Measurements from ENCODE around the gene CYP26B1. TPM values are rescaled to one million over a fixed set of nuclear protein-coding genes. Genes with fewer than 3 reads are reported as not detected.
A peak's percentile ranks its signal among the peaks of the same experiment; 100 is the strongest.

Gene CYP26B1
- total RNA-seq, 1 experiment from 2014 or later = 0.42 TPM

DNA sequence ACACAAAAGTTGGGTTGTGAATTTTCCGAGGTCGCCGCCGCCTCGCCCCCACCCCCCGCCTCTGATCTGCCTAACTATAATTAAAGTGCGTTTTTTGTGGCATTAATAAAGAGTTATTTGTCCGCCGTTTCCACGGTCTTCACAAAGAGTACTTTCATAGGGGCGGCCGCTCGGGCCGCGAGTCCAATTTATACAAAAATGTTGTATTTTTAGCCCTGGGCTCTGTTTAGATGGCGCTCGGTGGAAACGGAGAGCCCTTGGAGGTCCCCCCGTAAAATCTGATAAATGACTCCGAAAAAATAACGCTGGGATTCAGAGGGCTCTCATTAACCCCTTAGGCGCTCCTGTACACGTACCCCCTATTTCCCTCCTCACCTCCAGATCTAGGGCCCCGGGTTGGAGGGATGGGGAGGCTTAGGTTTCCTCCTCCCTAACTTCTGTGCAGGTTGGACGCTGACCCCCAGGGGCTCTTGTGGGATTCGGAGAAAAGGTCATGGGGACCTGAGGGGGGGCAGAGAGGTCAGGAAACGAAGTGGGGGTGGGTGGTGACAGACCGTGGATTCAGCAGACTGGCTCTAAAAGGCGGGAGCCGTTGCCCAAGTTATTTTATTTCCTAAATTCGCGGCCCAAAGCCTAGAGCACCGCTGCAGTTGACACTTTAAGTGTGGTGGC lies 1.9 kb downstream of the CYP26B1 start:
- no peaks in the 10 kb centered on the region for H3K36me3 Mint-ChIP-seq
- no peaks in the 10 kb centered on the region for H3K9me3 Mint-ChIP-seq
- H3K27me3 Mint-ChIP-seq (ENCODE audit: low read depth) = peaks cover 95% of the 10 kb centered on the region
- DNase-seq (ENCODE audit: low spot score) = no peak
- CTCF ChIA-PET = no interaction called here
- POLR2A ChIA-PET = no interaction called here
- ATAC-seq = no peak
- no peak overlapping the region for H3K27ac Mint-ChIP-seq
- TF ChIP-seq, protein P1, sequence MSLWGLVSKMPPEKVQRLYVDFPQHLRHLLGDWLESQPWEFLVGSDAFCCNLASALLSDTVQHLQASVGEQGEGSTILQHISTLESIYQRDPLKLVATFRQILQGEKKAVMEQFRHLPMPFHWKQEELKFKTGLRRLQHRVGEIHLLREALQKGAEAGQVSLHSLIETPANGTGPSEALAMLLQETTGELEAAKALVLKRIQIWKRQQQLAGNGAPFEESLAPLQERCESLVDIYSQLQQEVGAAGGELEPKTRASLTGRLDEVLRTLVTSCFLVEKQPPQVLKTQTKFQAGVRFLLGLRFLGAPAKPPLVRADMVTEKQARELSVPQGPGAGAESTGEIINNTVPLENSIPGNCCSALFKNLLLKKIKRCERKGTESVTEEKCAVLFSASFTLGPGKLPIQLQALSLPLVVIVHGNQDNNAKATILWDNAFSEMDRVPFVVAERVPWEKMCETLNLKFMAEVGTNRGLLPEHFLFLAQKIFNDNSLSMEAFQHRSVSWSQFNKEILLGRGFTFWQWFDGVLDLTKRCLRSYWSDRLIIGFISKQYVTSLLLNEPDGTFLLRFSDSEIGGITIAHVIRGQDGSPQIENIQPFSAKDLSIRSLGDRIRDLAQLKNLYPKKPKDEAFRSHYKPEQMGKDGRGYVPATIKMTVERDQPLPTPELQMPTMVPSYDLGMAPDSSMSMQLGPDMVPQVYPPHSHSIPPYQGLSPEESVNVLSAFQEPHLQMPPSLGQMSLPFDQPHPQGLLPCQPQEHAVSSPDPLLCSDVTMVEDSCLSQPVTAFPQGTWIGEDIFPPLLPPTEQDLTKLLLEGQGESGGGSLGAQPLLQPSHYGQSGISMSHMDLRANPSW (CRISPR knock-in tag; conservative IDR thresholded peaks at IDR 0.05; ENCODE audit: low read depth) = no peak
- TF ChIP-seq IRF2 (CRISPR knock-in tag; IDR thresholded peaks at IDR 0.05; ENCODE audit: borderline replicate concordance, low read depth) (no peak), ZNF671 (CRISPR knock-in tag; IDR thresholded peaks at IDR 0.05) (no peak), RORB (CRISPR knock-in tag; IDR thresholded peaks at IDR 0.05) (no peak), FOXK1 (CRISPR knock-in tag; IDR thresholded peaks at IDR 0.05) (no peak), CBFB (CRISPR knock-in tag; IDR thresholded peaks at IDR 0.05; ENCODE audit: low read depth) (no peak), GRHL2 (CRISPR knock-in tag; IDR thresholded peaks at IDR 0.05; ENCODE audit: insufficient replicate concordance, severe bottlenecking) (no peak), ETV6 (CRISPR knock-in tag; IDR thresholded peaks at IDR 0.05) (no peak), ZNF263 (CRISPR knock-in tag; IDR thresholded peaks at IDR 0.05; ENCODE audit: low read depth) (no peak), ZNF317 (CRISPR knock-in tag; IDR thresholded peaks at IDR 0.05; ENCODE audit: borderline replicate concordance, low read depth) (no peak), CREB1 (CRISPR knock-in tag; IDR thresholded peaks at IDR 0.05) (no peak), OVOL2 (CRISPR knock-in tag; IDR thresholded peaks at IDR 0.05; ENCODE audit: borderline replicate concordance) (no peak), ZNF396 (CRISPR knock-in tag; IDR thresholded peaks at IDR 0.05; ENCODE audit: borderline replicate concordance) (no peak), ZNF232 (CRISPR knock-in tag; IDR thresholded peaks at IDR 0.05) (no peak), NFYB (CRISPR knock-in tag; conservative IDR thresholded peaks at IDR 0.05; ENCODE audit: low read depth) (no peak)
- TF ChIP-seq, protein P2, sequence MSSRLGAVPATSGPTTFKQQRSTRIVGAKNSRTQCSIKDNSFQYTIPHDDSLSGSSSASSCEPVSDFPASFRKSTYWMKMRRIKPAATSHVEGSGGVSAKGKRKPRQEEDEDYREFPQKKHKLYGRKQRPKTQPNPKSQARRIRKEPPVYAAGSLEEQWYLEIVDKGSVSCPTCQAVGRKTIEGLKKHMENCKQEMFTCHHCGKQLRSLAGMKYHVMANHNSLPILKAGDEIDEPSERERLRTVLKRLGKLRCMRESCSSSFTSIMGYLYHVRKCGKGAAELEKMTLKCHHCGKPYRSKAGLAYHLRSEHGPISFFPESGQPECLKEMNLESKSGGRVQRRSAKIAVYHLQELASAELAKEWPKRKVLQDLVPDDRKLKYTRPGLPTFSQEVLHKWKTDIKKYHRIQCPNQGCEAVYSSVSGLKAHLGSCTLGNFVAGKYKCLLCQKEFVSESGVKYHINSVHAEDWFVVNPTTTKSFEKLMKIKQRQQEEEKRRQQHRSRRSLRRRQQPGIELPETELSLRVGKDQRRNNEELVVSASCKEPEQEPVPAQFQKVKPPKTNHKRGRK (CRISPR knock-in tag; IDR thresholded peaks at IDR 0.05; ENCODE audit: borderline replicate concordance) = no peak
- H3K4me3 Mint-ChIP-seq = peak overlapping the region; percentile 74
- H3K4me1 Mint-ChIP-seq = peaks cover 45% of the 10 kb centered on the region

DNA sequence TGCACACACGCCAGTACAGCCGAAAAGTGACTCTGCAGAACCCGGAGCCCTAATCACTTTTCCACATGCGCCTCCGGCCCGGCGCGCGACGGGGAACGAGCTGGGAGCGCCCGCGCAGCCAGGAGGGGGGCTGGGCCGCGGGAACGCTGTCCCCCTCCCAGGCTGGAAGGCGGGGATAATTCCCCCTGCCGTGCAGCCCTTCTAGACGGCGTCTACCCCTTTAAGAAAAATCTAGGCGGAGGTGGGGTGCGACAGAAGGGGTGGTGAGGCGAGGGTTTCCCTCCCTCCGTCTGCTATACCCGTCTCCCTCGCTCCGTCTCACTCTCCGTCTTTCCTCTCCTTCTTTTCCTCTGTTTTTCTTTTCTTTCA lies 2.4 kb downstream of the CYP26B1 start:
- peak overlapping the region; percentile 74 for H3K4me3 Mint-ChIP-seq
- ATAC-seq (peak; percentile 6), DNase-seq (ENCODE audit: low spot score) (peak; percentile 66)
- H3K4me1 Mint-ChIP-seq = peaks cover 45% of the 10 kb centered on the region
- ChIA-PET CTCF (no interaction called here), POLR2A (no interaction called here)
- peaks cover 95% of the 10 kb centered on the region for H3K27me3 Mint-ChIP-seq (ENCODE audit: low read depth)
- no peaks in the 10 kb centered on the region for H3K36me3 Mint-ChIP-seq
- no peaks in the 10 kb centered on the region for H3K9me3 Mint-ChIP-seq
- no peak overlapping the region for H3K27ac Mint-ChIP-seq
- TF ChIP-seq ZBTB21 (CRISPR knock-in tag; IDR thresholded peaks at IDR 0.05; ENCODE audit: borderline replicate concordance) (no peak), PRRX2 (CRISPR knock-in tag; IDR thresholded peaks at IDR 0.05) (no peak), GABPB1 (CRISPR knock-in tag; IDR thresholded peaks at IDR 0.05) (no peak)
- TF ChIP-seq, protein P3, sequence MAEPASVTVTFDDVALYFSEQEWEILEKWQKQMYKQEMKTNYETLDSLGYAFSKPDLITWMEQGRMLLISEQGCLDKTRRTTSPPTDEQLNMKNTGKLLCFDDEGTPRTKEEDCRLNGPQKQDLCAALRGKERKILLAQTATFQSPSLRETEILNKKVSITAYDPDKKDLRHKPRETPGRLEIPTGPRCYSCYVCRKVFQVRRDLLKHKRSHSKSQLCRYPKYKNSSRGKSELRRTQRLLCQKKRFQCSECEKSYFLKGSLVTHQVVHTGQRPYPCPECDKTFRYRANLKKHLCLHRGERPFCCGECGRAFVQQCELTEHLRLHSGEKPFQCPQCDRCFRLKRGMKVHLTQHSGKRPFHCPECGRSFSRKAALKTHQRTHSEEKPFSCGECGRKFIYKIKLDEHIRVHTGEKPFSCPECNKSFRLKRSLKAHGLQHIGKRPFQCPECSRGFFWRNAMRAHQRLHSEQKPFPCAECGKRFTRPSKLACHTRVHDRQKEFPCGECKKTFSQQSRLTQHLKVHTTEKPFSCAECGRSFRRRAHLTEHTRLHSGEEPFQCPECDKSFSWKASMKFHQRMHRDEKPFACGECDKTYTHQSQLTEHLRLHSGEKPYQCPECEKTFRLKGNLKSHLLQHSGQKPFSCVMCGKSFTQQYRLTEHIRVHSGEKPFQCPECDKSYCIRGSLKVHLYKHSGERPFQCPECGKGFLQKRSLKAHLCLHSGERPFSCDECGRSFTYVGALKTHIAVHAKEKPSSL (CRISPR knock-in tag; conservative IDR thresholded peaks at IDR 0.05) = no peak
- TF ChIP-seq, protein P4, sequence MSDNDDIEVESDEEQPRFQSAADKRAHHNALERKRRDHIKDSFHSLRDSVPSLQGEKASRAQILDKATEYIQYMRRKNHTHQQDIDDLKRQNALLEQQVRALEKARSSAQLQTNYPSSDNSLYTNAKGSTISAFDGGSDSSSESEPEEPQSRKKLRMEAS (CRISPR knock-in tag; IDR thresholded peaks at IDR 0.05) = no peak
- TF ChIP-seq, protein P5, sequence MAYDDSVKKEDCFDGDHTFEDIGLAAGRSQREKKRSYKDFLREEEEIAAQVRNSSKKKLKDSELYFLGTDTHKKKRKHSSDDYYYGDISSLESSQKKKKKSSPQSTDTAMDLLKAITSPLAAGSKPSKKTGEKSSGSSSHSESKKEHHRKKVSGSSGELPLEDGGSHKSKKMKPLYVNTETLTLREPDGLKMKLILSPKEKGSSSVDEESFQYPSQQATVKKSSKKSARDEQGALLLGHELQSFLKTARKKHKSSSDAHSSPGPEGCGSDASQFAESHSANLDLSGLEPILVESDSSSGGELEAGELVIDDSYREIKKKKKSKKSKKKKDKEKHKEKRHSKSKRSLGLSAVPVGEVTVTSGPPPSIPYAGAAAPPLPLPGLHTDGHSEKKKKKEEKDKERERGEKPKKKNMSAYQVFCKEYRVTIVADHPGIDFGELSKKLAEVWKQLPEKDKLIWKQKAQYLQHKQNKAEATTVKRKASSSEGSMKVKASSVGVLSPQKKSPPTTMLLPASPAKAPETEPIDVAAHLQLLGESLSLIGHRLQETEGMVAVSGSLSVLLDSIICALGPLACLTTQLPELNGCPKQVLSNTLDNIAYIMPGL (CRISPR knock-in tag; IDR thresholded peaks at IDR 0.05) = no peak
- TF ChIP-seq, protein P6, sequence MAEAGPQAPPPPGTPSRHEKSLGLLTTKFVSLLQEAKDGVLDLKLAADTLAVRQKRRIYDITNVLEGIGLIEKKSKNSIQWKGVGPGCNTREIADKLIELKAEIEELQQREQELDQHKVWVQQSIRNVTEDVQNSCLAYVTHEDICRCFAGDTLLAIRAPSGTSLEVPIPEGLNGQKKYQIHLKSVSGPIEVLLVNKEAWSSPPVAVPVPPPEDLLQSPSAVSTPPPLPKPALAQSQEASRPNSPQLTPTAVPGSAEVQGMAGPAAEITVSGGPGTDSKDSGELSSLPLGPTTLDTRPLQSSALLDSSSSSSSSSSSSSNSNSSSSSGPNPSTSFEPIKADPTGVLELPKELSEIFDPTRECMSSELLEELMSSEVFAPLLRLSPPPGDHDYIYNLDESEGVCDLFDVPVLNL (CRISPR knock-in tag; IDR thresholded peaks at IDR 0.05; ENCODE audit: borderline replicate concordance, low read depth) = no peak

Measured in WTC11 (cell line).